ENCODE data around the gene FAM20C. TPM values are rescaled to one million over a fixed set of nuclear protein-coding genes. Genes with fewer than 3 reads are reported as not detected.

The FAM20C gene
- total and polyA plus RNA-seq, 2 of the 8 experiments (the other 6 are each of a cell fraction or from before 2014, with no cell fraction given), result 9.5 to 34.8 TPM

- Histone ChIP-seq H3K4me2 (ENCODE audit: insufficient read depth in 1 of 2, low read depth in 2 of 2, low read length in 2 of 2) (no peak overlapping the region), H2BK15ac (ENCODE audit: low read length) (no peak overlapping the region), H3K14ac (ENCODE audit: insufficient read length) (no peak overlapping the region), H3K36me3 (ENCODE audit: control insufficient read depth in 2 of 4, insufficient read depth in 4 of 4, low read length in 3 of 4) (peaks cover 5 to 50% (median 26%) of the 10 kb centered on the region in 4 experiments; a peak in 6 of 8 replicates), H4K91ac (replicated peaks; ENCODE audit: insufficient read length, low read length) (no peak overlapping the region), H3K9me3 (ENCODE audit: insufficient read depth in 2 of 2, low read depth in 1 of 2, low read length in 1 of 2) (peaks cover 67 to 96% of the 10 kb centered on the region in 2 experiments), H3K23me2 (ENCODE audit: low read depth, low read length) (no peaks in the 10 kb centered on the region), H2AFZ (ENCODE audit: low read length) (no peak overlapping the region), H3K79me2 (ENCODE audit: control insufficient read depth in 1 of 2, insufficient read depth in 2 of 2, low read length in 2 of 2) (no peaks in the 10 kb centered on the region), H3K56ac (replicated peaks; ENCODE audit: insufficient read length, low read depth, low read length) (no peak overlapping the region), H2BK12ac (ENCODE audit: low read depth, low read length) (no peak overlapping the region), H3K79me1 (ENCODE audit: low read depth, low read length) (0 out of 2 replicates have a peak, but pooled peaks cover 2% of the 10 kb centered on the region), H3K18ac (ENCODE audit: extremely low read depth, low read length) (no peak overlapping the region), H4K20me1 (replicated peaks in 1 of 2; ENCODE audit: control insufficient read depth in 1 of 2, insufficient read depth in 2 of 2, low read length in 2 of 2) (no peaks in the 10 kb centered on the region), H4K5ac (ENCODE audit: insufficient read length, low read depth, low read length) (no peak overlapping the region), H3K23ac (ENCODE audit: insufficient read length) (no peak overlapping the region), H3K4me1 (replicated peaks in 1 of 4; ENCODE audit: control insufficient read depth in 3 of 4, insufficient read depth in 4 of 4, low read length in 3 of 4) (no peaks in the 10 kb centered on the region), H4K8ac (ENCODE audit: extremely low read depth, insufficient read depth, low read length) (no peak overlapping the region), H3K9ac (replicated peaks in 1 of 4; ENCODE audit: extremely low read depth in 1 of 4, low read depth in 3 of 4, low read length in 3 of 4) (no peak overlapping the region), H3K27ac (ENCODE audit: low read depth, low read length) (no peak overlapping the region), H2BK120ac (replicated peaks; ENCODE audit: low read depth, low read length) (no peak overlapping the region), H3K4ac (replicated peaks; ENCODE audit: insufficient read length, low read depth, low read length) (no peak overlapping the region), H2AK5ac (ENCODE audit: low read depth, low read length) (no peak overlapping the region), H3K27me3 (replicated peaks in 1 of 4; ENCODE audit: control insufficient read depth in 3 of 4, extremely low read depth in 1 of 4, insufficient read depth in 3 of 4, low read length in 3 of 4) (peaks cover 0 to 2% (median 0%) of the 10 kb centered on the region in 4 experiments; a peak in 1 of 7 replicates), H2BK20ac (ENCODE audit: low read length) (no peak overlapping the region), H2BK5ac (ENCODE audit: low read depth, low read length) (no peak overlapping the region), H3K4me3 (ENCODE audit: extremely low read depth in 1 of 4, insufficient read depth in 2 of 4, low read depth in 3 of 4, low read length in 4 of 4) (peak overlapping the region in 1 of 4 experiments; percentile 31; a peak in 2 of 8 replicates)
- ChIA-PET CTCF (ENCODE audit: partially characterized antibody) (interaction anchor here (0.8 to 1.3 kb wide), 7 partner anchors 8 to 203 kb away, joined by 3 to 7 read pairs (median 3); no protein-coding TSS in a partner anchor), POLR2A (ENCODE audit: partially characterized antibody) (no interaction called here)
- WGBS, 2 experiments (ENCODE audit: extremely low coverage in 1 of 2, insufficient coverage in 1 of 2, insufficient read length in 1 of 2, insufficient replicate concordance in 2 of 2, low coverage in 1 of 2, low lambda C conversion rate in 2 of 2, missing lambda C conversion rate in 1 of 2), result 95% methylated on average over 28 of the region's 32 CpGs; no CpG with 5 or more reads in 1 of the 2 experiments
- DNase-seq (ENCODE audit: low read depth in 1 of 2, low spot score in 2 of 2), result no peak
- FAIRE-seq, result no peak
- TF ChIP-seq MAX (IDR thresholded peaks at IDR 0.05), result 0 out of 2 replicates have a peak, but pooled peaks have one; percentile 4
- TF ChIP-seq GABPA (IDR thresholded peaks at IDR 0.05; ENCODE audit: borderline replicate concordance, insufficient read depth, low read length), result no peak
Observed at GRCh38 chr7:261341-262250, 69.2 kb downstream of the FAM20C start.
